GM10847 (cell line): ENCODE measurements around the gene FKBP2.

ENCODE experiments used
- POLR2A ChIP-seq: IDR thresholded peaks from 2 replicates; pipeline ENCODE4 v1.6.1; 2011; ENCODE audit not compliant: insufficient read length; ENCODE audit errors: extremely low read depth

The FKBP2 gene

GRCh38 chr11:64287676-64288352, 46.9 kb downstream of the FKBP2 start:
- TF ChIP-seq POLR2A: no peak

- TF ChIP-seq POLR2A: no peak
Observed at GRCh38 chr11:64288353-64288750, 47.5 kb downstream of the FKBP2 start.

- no peak for TF ChIP-seq POLR2A
Observed at GRCh38 chr11:64289002-64289564, 48.2 kb downstream of the FKBP2 start.

- TF ChIP-seq POLR2A: no peak
Observed at GRCh38 chr11:64290352-64291261, 49.7 kb downstream of the FKBP2 start.

- no peak for TF ChIP-seq POLR2A
Observed at GRCh38 chr11:64291262-64291751, 50.4 kb downstream of the FKBP2 start, which contains the start of gene KCNK4. TSS of gene KCNK4 (plus strand) at chr11:64291302. CDS start at chr11:64293019, 1,717 bp downstream.

GRCh38 chr11:64291752-64292459, 51.0 kb downstream of the FKBP2 start:
- TF ChIP-seq POLR2A: no peak

GRCh38 chr11:64292460-64293254, 51.8 kb downstream of the FKBP2 start:
- no peak for TF ChIP-seq POLR2A
